ENCODE measurements around the gene CMBL. TPM values are rescaled to one million over a fixed set of nuclear protein-coding genes. Genes with fewer than 3 reads are reported as not detected.
A peak's percentile ranks its signal among the peaks of the same experiment; 100 is the strongest.
"Not testable (repeated sequence)": the region's sequence is repeated elsewhere in the genome, so short reads cannot be mapped to it uniquely, and the experiment has no call there.

CMBL gene
- total RNA-seq, 1 donor from 2014 or later, result 6.1 TPM

- no peak for DNase-seq (ENCODE audit: low read depth, low spot score)
Observed at GRCh38 chr5:10286162-10286861, 21.4 kb downstream of the CMBL start.

DNA sequence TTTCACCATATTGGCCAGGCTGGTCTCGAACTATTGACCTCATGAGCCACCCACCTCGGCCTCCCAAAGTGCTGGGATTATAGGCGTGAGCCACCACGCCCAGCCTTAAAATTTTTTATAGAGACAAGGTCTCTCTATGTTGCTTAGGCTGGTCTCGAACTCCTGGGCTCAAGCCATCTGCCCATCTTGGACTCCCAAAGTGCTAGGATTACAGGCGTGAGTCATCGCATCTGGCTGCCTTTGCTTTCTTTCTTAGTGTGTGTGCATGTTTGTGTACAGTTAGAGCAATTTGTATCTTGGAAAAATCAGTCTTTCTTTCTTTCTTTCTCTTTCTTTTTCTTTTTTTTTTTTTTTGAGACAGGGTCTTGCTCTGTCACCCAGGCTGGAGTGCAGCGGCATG lies 22.3 kb downstream of the CMBL start:
- DNase-seq (ENCODE audit: low read depth, low spot score), result not testable (repeated sequence)

GRCh38 chr5:10283927-10284635 lies 23.6 kb downstream of the CMBL start:
- peak; percentile 30 for DNase-seq (ENCODE audit: low read depth, low spot score)

DNA sequence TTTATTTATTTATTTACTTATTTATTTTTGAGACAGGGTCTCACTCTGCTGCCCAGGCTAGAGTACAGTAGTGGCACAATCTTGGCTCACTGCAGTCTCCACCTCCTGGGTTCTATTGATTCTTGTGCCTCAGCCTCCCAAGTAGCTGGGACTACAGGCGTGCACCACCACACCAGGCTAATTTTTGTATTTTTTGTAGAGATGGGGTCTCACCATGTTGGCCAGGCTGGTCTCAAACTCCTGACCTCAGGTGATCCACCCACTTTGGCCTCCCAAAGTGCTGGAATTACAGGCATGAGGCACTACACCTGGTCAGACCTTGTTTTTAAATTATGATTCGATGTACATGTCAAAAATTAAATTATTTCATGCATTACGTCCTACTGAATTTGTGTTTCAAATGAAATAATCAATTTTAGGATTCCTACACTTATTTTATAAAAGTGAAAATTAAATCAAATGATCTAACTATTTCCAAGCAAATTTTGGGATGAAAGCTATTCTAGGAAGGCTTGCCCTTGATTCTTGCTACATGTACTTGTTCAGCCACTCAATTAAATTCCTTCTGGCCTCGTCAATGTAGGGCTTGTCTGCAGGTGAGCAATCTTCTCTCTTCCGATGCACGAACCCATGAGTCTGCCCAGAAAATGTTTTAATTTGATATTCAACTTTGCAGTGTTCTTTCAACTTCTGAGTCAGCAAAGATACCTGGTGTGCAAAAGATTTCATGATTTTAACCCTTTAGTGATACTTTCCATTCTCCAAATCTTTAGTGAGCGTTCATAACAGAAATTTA lies 27.6 kb downstream of the CMBL start:
- DNase-seq (ENCODE audit: low read depth, low spot score), result no peak

DNA sequence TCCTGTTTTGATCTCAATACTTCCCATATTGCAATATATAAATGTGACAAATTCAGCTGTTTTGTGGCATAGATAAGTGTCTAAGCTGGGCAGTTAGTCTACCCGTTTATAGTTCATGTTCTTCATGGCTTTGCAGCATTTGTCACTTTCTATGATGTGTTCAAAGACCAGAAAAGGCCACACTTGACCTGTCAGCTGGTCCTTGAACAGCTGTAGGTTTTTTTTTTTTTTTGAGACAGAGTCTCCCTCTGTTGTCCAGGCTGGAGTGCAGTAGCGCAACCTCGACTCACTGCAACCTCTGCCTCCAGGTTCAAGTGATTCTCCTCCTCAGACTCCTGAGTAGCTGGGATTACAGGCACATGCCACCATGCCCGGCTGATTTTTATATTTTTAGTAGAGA lies 28.4 kb downstream of the CMBL start:
- DNase-seq (ENCODE audit: low read depth, low spot score), result no peak

GRCh38 chr5:10278658-10279279 lies 28.9 kb downstream of the CMBL start:
- no peak for DNase-seq (ENCODE audit: low read depth, low spot score)

DNA sequence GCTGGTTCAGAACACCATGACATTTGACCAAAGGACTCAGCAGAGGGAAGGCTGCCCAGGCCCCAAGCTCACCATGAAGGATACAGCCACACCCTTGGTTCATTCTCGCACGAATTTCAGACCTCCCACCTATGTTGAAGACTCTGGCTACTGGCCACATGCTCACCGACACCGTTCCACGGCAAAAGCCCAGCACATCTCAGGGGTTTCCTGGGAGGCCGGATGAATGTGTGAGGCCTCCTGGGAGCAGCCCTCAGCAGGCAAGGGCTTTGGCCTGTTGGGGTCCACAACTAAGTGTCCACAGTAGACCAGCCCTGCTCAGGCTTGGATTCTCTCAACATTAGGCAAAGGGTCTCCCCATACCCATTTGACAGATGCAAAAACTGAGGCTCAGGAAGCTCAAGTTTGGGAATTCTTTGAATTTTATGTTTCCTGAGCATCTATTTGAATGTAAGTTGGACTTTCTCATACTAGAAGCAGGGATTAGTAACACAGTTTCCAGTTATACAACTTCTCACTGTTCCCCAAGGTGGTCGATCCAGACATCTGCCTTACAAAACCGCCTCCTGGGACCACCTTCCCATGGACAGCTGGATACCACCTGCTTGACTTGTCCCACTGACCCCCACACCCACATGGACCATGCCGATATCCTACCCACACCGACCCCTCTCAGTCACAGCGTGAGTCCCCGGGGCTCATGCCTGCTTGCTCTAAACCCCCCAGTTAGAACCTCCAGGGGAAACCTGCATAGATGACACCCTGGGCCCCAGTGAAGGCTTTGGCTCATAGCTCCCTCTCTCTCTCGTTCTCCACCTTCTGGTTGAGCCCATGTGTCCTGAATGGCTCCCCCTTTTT lies 29.7 kb downstream of the CMBL start:
- no peak for DNase-seq (ENCODE audit: low read depth, low spot score)

GRCh38 chr5:10276691-10277090 lies 31.0 kb downstream of the CMBL start:
- DNase-seq (ENCODE audit: low read depth, low spot score), result no peak

- DNase-seq (ENCODE audit: low read depth, low spot score), result no peak
Observed at GRCh38 chr5:10275991-10276390, 31.7 kb downstream of the CMBL start.

GRCh38 chr5:10275460-10275859 lies 32.2 kb downstream of the CMBL start:
- no peak for DNase-seq (ENCODE audit: low read depth, low spot score)

GRCh38 chr5:10272875-10273209 lies 34.9 kb downstream of the CMBL start:
- DNase-seq (ENCODE audit: low read depth, low spot score), result not testable (repeated sequence)

GRCh38 chr5:10272053-10272874 lies 35.4 kb downstream of the CMBL start:
- no peak for DNase-seq (ENCODE audit: low read depth, low spot score)

DNA sequence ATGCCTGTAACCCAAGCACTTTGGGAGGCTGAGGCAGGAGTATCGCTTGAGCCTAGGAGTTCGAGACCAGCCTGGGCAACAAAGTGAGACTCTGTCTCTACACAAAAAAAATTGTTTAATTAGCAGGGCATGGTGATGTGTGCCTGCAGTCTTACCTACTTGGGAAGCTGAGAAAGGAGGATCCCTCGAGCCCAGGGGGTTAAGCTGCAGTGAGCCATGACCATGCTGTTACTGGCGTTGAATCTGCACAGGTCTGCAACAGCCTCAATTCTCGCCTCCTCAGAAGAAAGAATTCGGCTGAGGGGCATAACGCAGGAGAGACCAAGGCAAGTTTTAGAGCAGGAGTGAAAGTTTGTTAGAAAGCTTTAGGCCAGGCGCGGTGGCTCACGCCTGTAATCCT lies 39.6 kb downstream of the CMBL start:
- no peak for DNase-seq (ENCODE audit: low read depth, low spot score)

DNA sequence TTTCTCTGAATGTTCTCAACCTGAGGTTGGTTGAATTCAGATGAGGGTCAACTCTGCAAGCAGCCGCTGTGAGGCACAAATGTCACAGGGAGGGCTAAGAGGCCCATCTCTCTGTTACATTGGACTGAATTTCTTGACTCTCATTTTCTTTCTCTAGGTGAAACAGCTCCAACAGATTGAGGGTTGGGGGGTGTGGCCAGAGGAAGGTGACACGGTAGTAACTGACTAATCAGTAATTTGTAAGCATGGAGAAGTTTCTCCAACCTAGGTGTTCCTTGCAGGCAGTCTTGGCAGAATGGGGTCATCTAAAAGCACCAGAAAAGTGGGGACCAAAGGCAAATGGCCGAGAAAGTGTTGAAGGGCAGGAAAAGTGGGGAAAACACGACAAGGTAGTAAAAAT lies 40.9 kb downstream of the CMBL start:
- DNase-seq (ENCODE audit: low read depth, low spot score), result no peak

GRCh38 chr5:10266137-10266536 lies 41.6 kb downstream of the CMBL start:
- no peak for DNase-seq (ENCODE audit: low read depth, low spot score)

DNA sequence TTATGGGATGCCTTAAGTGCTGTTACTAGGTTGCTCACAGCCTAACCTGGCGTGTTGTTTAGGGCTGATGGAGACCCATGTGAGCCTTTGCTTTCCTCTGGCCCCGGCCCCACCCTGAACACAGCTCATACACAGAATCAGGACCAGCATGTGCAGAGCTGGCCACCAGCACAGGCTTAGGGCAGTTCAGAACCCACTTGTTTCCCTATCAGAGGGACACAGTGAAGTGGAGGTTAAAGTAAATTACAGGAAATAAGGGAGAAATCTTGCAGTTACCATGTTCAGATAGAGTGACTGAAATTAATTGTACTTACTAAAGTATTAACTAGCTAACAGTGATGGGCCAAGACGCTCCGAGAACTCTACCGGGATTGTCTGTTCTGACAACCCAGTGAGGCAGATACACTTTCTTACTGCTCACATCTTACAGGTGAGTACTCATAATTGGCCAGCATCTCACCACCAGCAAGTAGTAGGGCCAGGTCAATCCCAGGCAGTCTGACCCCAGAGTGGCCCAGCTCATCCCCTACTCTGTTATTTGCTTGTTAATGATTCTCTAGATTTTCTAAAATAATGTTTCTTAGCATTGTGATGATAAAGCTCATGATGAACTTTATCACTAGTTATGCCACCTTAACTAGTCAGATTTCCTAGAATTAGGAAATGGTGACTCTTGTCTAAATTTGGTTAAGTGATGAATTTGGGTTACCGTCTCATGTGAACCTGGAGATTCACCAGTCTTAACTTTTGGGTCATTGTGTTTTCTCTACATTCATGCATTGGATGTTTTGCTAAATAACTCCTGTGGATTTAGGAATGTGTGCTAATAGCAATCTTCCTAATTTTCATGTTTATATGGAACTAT lies 42.2 kb downstream of the CMBL start:
- no peak for DNase-seq (ENCODE audit: low read depth, low spot score)

DNA sequence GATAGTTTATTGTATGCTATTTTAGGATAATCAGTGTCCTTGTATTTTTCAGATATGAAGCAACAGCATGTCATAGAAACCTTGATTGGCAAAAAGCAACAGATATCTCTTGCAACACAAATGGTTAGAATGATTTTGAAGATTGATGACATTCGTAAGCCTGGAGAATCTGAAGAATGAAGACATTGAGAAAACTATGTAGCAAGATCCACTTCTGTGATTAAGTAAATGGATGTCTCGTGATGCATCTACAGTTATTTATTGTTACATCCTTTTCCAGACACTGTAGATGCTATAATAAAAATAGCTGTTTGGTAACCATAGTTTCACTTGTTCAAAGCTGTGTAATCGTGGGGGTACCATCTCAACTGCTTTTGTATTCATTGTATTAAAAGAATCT lies 43.1 kb downstream of the CMBL start:
- DNase-seq (ENCODE audit: low read depth, low spot score), result no peak

DNA sequence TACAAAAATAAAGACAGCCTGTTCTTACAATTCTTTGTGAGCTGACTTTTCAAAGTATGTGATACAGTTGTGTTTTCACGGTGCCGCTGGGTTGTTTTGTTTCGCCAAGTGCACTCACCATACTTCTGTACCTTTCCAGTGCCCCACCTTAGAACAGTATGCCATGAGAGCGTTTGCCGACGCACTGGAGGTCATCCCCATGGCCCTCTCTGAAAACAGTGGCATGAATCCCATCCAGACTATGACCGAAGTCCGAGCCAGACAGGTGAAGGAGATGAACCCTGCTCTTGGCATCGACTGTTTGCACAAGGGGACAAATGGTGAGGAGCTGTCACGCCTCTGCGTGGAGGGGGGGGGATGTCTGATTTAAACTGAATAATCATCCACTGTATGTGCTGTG lies 44.7 kb downstream of the CMBL start:
- DNase-seq (ENCODE audit: low read depth, low spot score), result no peak

- no peak for DNase-seq (ENCODE audit: low read depth, low spot score)
Observed at GRCh38 chr5:10262121-10262774, 45.5 kb downstream of the CMBL start.
